NCI-H187 (cell line): Measurements from ENCODE around the gene SCAANT1.

Experiments used
- DNase-seq, 2 experiments: peaks; one replicate each; lab custom pipeline; 2025; lab: John Stamatoyannopoulos, UW

SCAANT1 gene

GRCh38 chr3:63911873-63912767 lies at the start of gene SCAANT1:
SCAANT1 (minus strand) TSS chr3:63912383.
- DNase-seq, result peak; percentile 26 to 28

GRCh38 chr3:63961891-63962290 lies 49.7 kb upstream of the SCAANT1 start:
- DNase-seq, result no peak

GRCh38 chr3:63960048-63960711 lies 48.0 kb upstream of the SCAANT1 start:
- DNase-seq, result no peak

- DNase-seq, result no peak
These were observed 47.0 kb upstream of the SCAANT1 start for GRCh38 chr3:63959146-63959545.

- no peak for DNase-seq
These were observed 43.8 kb upstream of the SCAANT1 start for GRCh38 chr3:63955830-63956545.

GRCh38 chr3:63955036-63955650 lies 43.0 kb upstream of the SCAANT1 start:
- DNase-seq, result no peak

- DNase-seq, result no peak
These were observed 42.0 kb upstream of the SCAANT1 start for GRCh38 chr3:63954182-63954581.

GRCh38 chr3:63952248-63952594 lies 40.0 kb upstream of the SCAANT1 start:
- DNase-seq, result no peak

GRCh38 chr3:63951492-63952247 lies 39.5 kb upstream of the SCAANT1 start:
- DNase-seq, result no peak

GRCh38 chr3:63950698-63951097 lies 38.5 kb upstream of the SCAANT1 start:
- no peak for DNase-seq

- DNase-seq, result no peak
These were observed 36.8 kb upstream of the SCAANT1 start for GRCh38 chr3:63949005-63949404.

GRCh38 chr3:63947594-63947993 lies 35.4 kb upstream of the SCAANT1 start:
- DNase-seq, result no peak

GRCh38 chr3:63946753-63947152 lies 34.6 kb upstream of the SCAANT1 start:
- DNase-seq, result no peak

GRCh38 chr3:63945558-63946096 lies 33.4 kb upstream of the SCAANT1 start:
- no peak for DNase-seq

GRCh38 chr3:63943678-63944077 lies 31.5 kb upstream of the SCAANT1 start:
- no peak for DNase-seq

GRCh38 chr3:63942528-63942927 lies 30.3 kb upstream of the SCAANT1 start:
- no peak for DNase-seq

- DNase-seq, result no peak
These were observed 28.2 kb upstream of the SCAANT1 start for GRCh38 chr3:63940389-63940757.

- DNase-seq, result no peak
These were observed 25.8 kb upstream of the SCAANT1 start for GRCh38 chr3:63937661-63938651.

GRCh38 chr3:63936925-63937324 lies 24.7 kb upstream of the SCAANT1 start:
- DNase-seq, result no peak
